Measurements from ENCODE around the gene UST.

The UST gene

GRCh38 chr6:148890096-148890495 is 143.3 kb downstream of the UST start:
- Histone ChIP-seq H3K27me3 (ENCODE audit: low read length) (no peaks in the 10 kb centered on the region; the same call in 1 of the 2 replicates), H3K4me2 (ENCODE audit: low read depth, low read length, poor library complexity, severe bottlenecking) (no peak overlapping the region), H3K27ac (ENCODE audit: low read depth, low read length) (no peak overlapping the region), H3K79me2 (ENCODE audit: insufficient read depth, low read length) (no peaks in the 10 kb centered on the region), H4K20me1 (ENCODE audit: low read depth, low read length) (no peaks in the 10 kb centered on the region), H3F3A (ENCODE audit: insufficient read depth) (no peaks in the 10 kb centered on the region), H3K4me3 (ENCODE audit: insufficient read depth, low read length, poor library complexity, severe bottlenecking) (no peak overlapping the region), H3K9me3 (ENCODE audit: insufficient read depth, low read length) (no peaks in the 10 kb centered on the region), H3K36me3 (ENCODE audit: low read length) (no peaks in the 10 kb centered on the region), H2AFZ (ENCODE audit: low read depth, low read length, severe bottlenecking) (no peak overlapping the region), H3K9ac (ENCODE audit: low read length) (no peak overlapping the region), H3K9me2 (replicated peaks; ENCODE audit: insufficient read depth, low read length) (no peaks in the 10 kb centered on the region)
- TF ChIP-seq EZH2phosphoT487 (conservative IDR thresholded peaks at IDR 0.05; ENCODE audit: low read length) (no peak), CTCF (IDR thresholded peaks at IDR 0.05; ENCODE audit: insufficient read depth, low read length, poor library complexity, severe bottlenecking) (no peak)

- no peak for TF ChIP-seq EZH2phosphoT487 (conservative IDR thresholded peaks at IDR 0.05; ENCODE audit: low read length)
- no peak for TF ChIP-seq CTCF (IDR thresholded peaks at IDR 0.05; ENCODE audit: insufficient read depth, low read length, poor library complexity, severe bottlenecking)
- Histone ChIP-seq H3K79me2 (ENCODE audit: insufficient read depth, low read length) (no peaks in the 10 kb centered on the region), H3K9me2 (replicated peaks; ENCODE audit: insufficient read depth, low read length) (no peaks in the 10 kb centered on the region), H3K9ac (ENCODE audit: low read length) (no peak overlapping the region), H3K4me2 (ENCODE audit: low read depth, low read length, poor library complexity, severe bottlenecking) (no peak overlapping the region), H3K36me3 (ENCODE audit: low read length) (no peaks in the 10 kb centered on the region), H2AFZ (ENCODE audit: low read depth, low read length, severe bottlenecking) (no peak overlapping the region), H4K20me1 (ENCODE audit: low read depth, low read length) (no peaks in the 10 kb centered on the region), H3K4me3 (ENCODE audit: insufficient read depth, low read length, poor library complexity, severe bottlenecking) (no peak overlapping the region), H3K27ac (ENCODE audit: low read depth, low read length) (no peak overlapping the region), H3F3A (ENCODE audit: insufficient read depth) (no peaks in the 10 kb centered on the region), H3K9me3 (ENCODE audit: insufficient read depth, low read length) (no peaks in the 10 kb centered on the region), H3K27me3 (ENCODE audit: low read length) (no peaks in the 10 kb centered on the region; the same call in 1 of the 2 replicates)
These were observed 144.0 kb downstream of the UST start for GRCh38 chr6:148890652-148891404.

- H4K20me1 ChIP-seq (ENCODE audit: low read depth, low read length): no peaks in the 10 kb centered on the region
- H3K27me3 ChIP-seq (ENCODE audit: low read length): no peaks in the 10 kb centered on the region; the same call in 1 of the 2 replicates
- TF ChIP-seq CTCF (IDR thresholded peaks at IDR 0.05; ENCODE audit: insufficient read depth, low read length, poor library complexity, severe bottlenecking) (no peak), EZH2phosphoT487 (conservative IDR thresholded peaks at IDR 0.05; ENCODE audit: low read length) (no peak)
- H3K4me3 ChIP-seq (ENCODE audit: insufficient read depth, low read length, poor library complexity, severe bottlenecking): no peak overlapping the region
- H2AFZ ChIP-seq (ENCODE audit: low read depth, low read length, severe bottlenecking): no peak overlapping the region
- H3K79me2 ChIP-seq (ENCODE audit: insufficient read depth, low read length): no peaks in the 10 kb centered on the region
- no peaks in the 10 kb centered on the region for H3K36me3 ChIP-seq (ENCODE audit: low read length)
- no peaks in the 10 kb centered on the region for H3K9me2 ChIP-seq (replicated peaks; ENCODE audit: insufficient read depth, low read length)
- H3K9ac ChIP-seq (ENCODE audit: low read length): no peak overlapping the region
- no peaks in the 10 kb centered on the region for H3F3A ChIP-seq (ENCODE audit: insufficient read depth)
- no peak overlapping the region for H3K4me2 ChIP-seq (ENCODE audit: low read depth, low read length, poor library complexity, severe bottlenecking)
- H3K27ac ChIP-seq (ENCODE audit: low read depth, low read length): no peak overlapping the region
- H3K9me3 ChIP-seq (ENCODE audit: insufficient read depth, low read length): no peaks in the 10 kb centered on the region
These were observed 144.6 kb downstream of the UST start for GRCh38 chr6:148891405-148891783.

Measured in SU-DHL-6 (cell line).